Measurements from ENCODE around the gene CBX8. TPM values are rescaled to one million over a fixed set of nuclear protein-coding genes. Genes with fewer than 3 reads are reported as not detected.
"Not testable (repeated sequence)": the region's sequence is repeated elsewhere in the genome, so short reads cannot be mapped to it uniquely, and the experiment has no call there.

The CBX8 gene
- total RNA-seq, 1 donor from 2014 or later = 8.8 TPM

DNA sequence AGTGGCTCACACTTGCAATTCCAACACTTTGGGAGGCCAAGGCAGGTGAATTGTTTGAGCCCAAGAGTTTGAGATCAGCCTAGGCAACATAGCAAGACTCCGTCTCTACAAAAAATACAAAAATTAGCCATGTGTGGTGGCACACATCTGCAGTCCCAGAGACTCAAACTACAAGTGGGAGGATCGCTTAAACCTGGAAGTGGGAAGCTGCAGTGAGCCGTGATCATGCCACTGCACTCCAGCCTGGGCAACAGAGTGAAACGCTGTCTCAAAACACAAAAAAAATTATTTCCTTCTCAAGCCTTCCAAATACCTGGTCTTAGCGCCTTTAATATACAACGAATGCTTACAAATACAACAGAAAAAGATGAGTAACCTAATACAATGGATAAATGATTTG, 38.6 kb downstream of the CBX8 start:
- intact Hi-C loops (cut with micrococcal nuclease) = no loop called here

DNA sequence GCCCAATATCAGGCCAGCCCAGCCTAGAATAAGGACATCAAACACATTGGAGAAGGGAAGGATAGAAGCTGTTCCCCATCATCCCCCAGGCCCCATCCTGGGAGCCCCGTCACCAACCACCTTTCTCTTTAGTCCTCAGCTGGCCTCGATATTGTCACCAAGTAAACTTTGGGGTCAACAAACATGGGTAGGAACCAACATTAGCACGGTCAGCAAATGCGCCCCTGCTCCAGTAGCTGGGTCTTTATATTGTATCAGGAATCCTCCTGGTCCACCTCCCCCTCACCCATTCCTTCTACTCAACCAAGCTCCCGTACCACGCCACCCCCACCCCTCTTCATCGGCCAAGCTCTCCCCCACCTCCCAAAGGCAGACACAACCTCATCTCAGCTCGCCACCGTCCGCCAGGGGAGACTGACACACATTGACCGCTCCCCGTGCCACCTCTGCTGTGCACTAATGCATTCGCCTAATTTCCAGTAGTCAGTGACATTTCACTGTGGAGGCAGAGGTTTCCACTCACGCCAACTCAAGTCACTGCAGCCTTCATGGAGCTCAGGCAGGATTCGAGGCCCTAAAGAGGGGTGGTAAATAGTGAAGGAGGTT, 39.6 kb downstream of the CBX8 start:
- intact Hi-C loops (cut with micrococcal nuclease) = no loop called here

DNA sequence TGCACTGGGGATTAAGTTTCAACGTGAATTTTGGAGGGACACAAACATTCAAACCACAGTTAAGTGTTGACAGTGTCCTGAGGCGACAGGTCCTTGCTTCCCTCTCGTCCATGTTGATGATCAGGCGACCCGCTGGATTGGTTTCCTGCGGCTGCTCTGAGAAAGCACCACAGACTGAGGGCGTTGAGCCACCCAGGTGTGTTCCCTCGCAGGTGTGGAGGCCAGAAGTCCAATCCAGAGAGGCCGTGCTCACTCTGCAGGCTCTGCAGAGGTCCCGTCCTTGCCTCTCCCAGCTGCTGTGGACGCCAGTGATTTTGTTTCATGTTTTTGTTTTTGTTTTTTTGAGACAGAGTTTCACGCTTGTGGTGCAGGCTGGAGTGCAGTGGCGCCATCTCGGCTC, 41.3 kb downstream of the CBX8 start:
- intact Hi-C loops (cut with micrococcal nuclease) = no loop called here

DNA sequence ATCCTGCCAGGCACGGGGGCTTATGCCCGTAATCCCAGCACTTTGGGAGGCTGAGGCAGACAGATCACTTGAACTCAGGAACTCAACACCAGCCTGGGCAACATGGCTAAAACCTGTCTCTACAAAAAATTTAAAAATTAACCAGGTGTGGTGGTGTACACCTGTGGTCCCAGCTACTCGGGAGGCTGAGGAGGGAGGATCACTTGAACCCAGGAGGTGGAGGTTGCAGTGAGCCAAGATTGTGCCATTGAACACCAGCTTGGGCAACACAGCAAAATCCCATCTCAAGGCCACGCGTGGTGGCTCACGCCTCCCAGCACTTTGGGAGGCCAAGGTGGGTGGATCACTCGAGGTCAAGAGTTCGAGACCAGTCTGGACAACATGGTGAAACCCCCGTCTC, 42.0 kb downstream of the CBX8 start:
- intact Hi-C loops (cut with micrococcal nuclease) = not testable (repeated sequence)

DNA sequence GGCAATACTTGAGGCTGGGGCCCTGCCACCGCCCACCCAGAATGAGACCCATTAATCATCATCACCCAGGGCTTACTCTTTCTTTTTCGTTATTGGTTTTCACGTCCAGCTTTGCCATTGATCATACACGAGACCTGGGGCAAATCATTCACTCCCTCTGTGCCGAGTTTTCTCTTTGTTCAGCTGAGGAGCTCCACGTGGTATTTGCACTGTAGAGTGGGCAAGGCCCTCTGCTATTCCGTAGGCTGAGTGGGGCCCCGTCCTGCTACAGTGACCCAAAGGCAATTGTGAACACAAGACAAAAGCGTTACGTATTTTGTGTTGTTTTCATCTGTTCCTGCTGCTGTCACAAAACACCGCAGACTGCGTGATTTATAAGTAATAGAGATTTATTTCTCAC, 42.5 kb downstream of the CBX8 start:
- intact Hi-C loops (cut with micrococcal nuclease) = no loop called here

DNA sequence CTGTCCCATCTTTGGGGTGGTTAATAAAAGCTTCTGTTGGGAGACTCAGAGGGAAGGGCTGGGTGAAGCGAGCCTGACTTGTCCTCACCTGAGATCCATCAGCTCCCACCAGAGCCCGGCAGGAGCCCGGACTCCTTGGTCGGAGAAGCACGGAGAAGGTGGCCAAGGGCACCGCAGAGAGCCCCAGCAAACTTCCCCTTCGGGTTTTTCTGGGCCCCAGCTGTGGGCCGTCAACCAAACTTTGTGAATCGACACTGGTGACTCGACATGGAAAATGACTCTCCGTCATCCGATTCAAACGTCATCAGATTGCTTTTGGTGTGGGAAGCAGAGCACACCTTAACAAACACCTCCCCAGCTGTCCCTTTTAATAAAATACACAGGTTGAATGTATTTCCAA, 44.7 kb downstream of the CBX8 start:
- intact Hi-C loops (cut with micrococcal nuclease) = no loop called here

DNA sequence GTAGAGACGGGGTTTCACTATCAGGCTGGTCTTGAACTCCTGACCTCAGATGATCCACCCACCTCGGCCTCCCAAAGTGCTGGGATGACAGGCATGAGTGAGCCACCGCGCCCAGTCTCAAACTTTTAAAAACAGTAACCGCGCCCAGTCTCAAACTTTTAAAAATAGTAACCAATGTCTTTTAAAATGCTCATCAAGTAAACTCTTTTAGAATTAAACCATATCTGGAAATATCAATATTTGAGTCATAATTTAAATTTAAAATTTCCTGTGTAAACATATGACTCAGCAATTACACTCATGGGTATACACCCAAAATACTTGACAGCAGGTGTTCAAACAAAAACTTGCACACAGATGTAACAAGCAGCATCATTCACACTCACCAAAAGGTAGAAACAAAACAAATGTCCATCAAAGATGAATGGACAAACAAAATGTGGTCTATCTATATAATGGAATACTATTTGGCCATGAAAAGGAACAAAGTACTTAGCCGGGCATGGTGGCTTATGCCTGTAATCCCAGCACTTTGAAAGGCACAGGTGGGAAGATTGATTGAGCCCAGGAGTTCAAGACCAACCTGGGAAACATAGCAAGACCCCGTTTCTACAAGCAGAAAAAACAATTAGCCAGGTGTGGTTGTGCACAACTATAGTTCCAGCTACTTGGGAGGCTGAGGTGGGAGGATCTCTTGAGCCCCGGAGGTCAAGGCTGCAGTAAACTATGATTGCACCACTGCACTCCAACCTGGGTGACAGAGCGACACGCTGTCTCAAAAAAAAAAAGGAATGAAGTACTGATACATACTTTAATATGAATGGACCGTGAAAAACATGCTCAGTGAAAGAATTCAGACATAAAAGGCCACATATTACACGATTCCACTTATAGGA, 46.0 kb downstream of the CBX8 start:
- intact Hi-C loops (cut with micrococcal nuclease) = no loop called here

DNA sequence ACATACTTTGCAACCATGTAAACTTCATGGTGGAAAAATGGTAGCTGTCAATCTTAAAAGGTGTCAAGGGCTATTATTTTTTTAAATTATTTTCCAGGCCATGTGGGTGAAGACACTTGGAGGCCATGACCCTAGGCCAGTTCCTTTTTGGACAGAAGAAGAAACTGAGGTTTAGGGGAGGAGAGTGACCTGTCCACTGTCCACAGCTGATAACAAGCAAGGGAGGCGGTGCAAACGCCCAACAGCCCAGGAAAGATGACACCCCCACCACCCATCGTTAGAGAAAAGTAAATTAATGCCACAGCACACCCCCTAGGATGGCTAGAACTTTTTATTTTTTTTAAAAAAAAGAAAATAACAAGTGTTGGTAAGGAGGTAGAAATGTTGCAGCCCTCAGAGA, 46.9 kb downstream of the CBX8 start:
- intact Hi-C loops (cut with micrococcal nuclease) = no loop called here

DNA sequence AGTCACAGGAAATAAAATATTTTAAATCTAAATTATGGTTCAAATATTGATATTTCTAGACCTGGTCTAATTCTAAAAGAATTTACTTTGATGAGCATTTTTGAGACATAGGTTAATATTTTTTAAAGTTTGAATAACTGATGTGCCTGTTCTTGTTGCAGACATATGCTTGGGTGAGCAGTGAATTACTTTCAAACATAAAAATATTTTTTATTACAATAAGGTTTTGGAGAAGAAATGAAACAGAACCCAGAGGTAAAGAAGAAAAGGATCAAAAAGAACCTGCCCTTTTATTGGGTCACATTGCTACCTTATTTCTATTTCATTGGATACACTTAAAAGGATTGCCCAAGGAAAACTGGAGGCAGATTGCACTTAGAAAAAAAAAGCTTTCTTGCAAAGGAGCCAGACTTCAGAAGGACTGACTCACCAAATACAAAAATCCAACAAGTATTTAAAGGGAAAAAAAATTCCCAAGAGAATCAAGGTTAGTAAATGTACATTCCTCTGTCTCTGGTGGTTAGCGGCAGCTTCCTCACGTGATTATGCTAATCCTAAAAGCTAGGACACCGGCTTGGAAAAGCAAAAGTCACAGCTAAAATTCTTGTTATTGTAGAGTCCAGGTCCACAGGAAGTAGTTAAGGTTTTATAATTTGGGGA, 47.6 kb downstream of the CBX8 start:
- intact Hi-C loops (cut with micrococcal nuclease) = no loop called here

DNA sequence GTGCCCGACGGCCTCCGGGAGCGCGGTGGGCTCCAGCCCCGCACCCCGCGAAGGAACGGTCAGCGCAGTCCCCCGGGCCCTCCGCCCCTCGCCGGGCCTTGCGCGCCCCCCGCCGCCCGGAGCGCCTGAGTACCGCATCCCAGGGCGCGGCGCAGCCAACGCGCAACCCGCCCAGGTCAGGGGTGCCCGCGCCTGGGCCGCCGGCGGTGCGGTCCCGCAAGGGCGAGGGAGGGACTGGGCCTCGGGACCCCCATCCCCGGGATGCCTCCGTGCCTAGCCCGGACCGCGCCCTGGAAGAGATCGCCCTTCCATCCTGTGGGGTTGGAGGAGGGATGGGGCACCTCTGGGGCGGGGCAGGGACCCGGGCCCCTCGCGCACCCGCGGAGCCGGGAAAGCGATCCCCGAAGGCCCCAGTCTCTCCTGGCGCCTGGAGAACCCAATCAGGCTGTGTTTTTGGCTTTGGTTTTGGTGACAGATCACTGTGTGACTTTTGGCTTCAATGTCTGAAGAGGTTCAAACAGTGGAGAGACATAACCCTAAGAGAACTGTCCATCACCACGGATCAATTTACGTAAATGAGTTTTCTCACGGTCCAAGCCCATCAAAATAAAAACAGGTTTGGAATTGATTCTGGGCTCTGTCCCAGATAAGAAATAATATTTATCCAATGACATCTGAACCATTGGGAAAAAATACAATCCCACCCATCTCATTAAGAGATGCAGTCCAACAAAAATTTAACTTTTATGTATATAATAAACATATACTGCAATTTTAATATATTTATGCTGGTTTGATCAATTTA, 48.4 kb downstream of the CBX8 start:
- intact Hi-C loops (cut with micrococcal nuclease) = no loop called here

DNA sequence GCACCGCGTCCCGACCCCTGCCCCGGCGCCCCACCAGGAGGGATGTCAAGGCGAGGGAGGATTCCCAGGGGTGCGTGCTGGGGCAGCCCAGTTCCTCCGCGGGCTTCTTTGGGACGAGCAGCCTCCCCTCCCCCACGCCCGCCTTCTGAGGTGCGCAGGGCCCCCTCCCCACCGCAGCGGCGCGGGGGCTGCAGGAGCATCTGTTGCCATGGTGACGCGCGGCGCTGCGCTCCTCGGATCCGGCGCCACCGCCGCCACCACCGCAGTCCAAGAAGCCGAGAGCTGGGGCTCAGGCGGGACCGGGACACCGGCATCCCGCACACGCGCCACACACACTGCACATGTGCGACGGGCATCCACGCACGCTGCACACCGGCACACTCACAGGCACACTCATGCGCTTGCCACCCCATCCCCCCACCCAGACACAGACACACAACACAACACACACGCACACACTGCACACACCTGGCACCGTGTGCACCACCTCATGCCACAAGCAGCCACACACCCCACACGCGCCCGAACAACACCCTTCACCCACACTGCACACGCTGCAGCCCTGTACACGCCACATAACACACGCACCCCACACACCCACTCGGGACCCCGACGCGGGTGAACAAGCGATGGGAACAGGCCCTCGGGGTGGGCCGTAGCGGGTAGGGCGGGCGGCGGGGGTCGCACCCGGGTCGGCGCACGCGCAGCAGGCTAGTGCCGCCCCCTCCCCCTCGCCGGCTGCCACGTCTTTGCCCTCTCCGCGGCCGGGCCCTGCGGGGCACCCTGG, 49.2 kb downstream of the CBX8 start:
- intact Hi-C loops (cut with micrococcal nuclease) = loop anchor here (2.0 kb wide), 2 partner anchors 49 to 91 kb away; partner anchors contain the start of genes CBX4 and CBX8

DNA sequence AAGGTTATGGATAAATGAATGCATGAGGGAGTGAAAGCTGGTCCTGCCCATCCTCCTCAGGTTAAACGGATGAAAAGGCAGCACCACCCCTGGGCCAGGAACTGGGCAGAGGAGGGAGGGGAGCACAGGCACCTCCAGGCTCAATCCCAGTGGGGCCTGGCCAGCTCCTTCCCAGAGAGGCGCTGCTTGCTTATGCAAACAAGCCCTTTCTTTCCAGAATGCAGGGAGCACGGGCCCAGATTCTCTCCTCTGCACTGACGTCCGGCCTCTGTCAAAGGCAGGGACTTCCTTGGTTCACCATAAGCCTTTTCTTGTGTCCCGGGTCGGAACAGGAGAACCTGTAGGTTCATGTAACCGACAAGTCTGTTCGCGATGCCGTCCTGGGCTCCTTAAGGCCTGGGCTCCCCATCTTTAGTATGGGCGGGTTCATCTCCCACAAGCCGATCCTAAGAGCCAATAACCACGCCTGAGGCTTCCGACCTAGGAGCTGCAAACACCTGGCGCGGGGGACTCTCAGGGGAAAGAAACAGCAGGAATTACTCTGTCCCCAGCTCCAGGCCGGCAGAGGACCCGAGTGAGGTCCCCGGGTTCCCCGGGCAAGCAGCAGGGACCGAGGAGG, 49.9 kb downstream of the CBX8 start:
- intact Hi-C loops (cut with micrococcal nuclease) = loop anchor here (2.0 kb wide), 2 partner anchors 50 to 92 kb away; partner anchors contain the start of genes CBX4 and CBX8

DNA sequence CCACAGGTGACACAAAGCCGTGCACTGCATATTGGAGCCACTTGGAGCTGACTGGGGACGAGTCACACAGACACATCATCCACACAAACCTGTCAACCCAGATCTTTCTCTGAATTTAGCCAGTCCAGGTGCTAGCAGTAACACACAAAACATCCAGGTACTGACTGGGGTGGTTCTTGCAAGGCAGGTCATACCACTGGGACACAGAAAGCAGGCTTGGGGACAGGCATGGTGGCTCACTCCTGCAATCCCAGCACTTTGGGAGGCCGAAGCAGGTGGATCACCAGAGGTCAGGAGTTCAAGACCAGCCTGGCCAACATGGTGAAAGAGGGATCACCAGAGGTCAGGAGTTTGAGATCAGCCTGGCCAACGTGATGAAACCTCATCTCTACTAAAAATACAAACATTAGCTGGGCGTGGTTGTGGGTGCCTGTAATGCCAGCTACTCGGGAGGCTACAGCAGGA, 51.2 kb downstream of the CBX8 start:
- intact Hi-C loops (cut with micrococcal nuclease) = loop anchor here (2.0 kb wide), 2 partner anchors 51 to 93 kb away; partner anchors contain the start of genes CBX4 and CBX8

DNA sequence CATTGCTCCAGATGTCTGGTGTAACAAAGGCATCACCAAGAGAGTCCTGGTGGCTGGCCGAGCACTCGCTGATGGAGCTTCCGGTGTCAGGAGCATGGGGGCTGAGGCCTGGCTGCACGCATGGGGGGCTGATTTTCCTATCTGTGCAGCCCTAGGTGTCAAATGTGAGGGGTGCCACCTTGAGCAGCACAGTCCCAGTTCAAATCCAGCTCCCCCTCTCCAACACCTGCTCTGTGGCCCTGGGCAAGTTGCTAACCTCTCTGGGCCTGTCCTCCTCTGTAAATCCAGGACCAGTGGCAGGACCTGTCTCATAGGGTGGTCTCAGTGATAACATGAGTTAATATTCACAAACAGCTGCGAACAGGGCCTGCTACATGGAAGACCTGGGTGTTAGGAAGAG, 53.3 kb downstream of the CBX8 start:
- intact Hi-C loops (cut with micrococcal nuclease) = no loop called here

DNA sequence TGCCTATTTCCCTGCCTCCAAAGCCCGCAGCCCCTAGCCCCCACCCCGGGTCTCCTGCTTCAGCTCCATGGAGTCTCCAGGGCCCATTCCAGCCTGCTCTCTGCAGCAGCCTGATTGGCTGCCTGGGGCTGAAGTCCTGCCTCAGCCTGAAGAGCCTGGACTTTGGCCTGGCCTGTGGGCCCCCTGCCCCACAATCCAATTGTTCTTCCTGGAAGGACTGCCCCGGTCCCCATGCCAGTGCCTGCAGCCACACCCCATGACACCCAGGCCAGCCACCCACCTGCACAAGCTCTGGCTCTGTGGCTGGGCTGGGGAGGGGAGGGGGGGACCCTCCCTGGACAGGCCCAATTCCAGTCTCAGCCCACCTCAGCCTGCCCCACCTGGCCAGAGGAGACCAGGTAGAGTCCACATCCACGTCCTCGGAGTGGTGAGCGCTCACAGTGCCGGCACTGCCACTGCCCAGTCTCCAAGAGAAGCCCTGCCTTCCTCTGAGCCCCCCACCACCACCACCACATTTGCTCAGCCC, 53.9 kb downstream of the CBX8 start:
- intact Hi-C loops (cut with micrococcal nuclease) = loop anchor here (1.0 kb wide), 1 partner anchor 249 kb away; no protein-coding TSS in a partner anchor

DNA sequence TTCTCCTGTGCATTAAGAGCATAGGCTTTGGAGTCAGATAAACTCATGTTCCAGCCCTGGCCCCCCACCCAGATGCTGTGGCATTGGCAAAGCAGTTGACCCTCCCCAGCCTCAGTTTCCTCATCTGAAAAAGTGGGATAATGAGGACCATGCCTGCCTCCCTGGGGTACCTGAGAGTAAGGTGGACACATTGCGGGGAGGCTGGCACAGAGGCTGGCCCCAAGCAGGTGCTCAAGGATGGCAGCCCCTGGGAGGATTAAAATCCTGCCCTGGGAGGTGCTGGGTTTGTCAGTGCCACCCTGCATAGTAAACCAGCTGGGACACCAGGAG, 54.3 kb downstream of the CBX8 start:
- intact Hi-C loops (cut with micrococcal nuclease) = loop anchor here (1.0 kb wide), 1 partner anchor 250 kb away; no protein-coding TSS in a partner anchor
